IMR-90 (cell line): ENCODE results near the gene OLFML1. TPM values are rescaled to one million over a fixed set of nuclear protein-coding genes. Genes with fewer than 3 reads are reported as not detected.
A peak's percentile ranks its signal among the peaks of the same experiment; 100 is the strongest.

Source experiments
- ATAC-seq: fragments of 200-7000 bp; cut with Tn5 transposase; 2 replicates; pipeline ENCODE4 v1.9.1; 2020; ENCODE audit warnings: low read depth, mild to moderate bottlenecking, moderate library complexity
- BruUV-seq: library from RNA; stranded (reverse); fragments of 400-500 nt; replicated peaks from 2 replicates; lab custom pipeline; 2021; lab: Mats Ljungman, UMichigan
- CTCF ChIA-PET: fragments of 300-600 bp; formaldehyde crosslinking; extraction: SDS; loops from one replicate; lab custom pipeline; 2021; ENCODE audit warnings: antibody characterized with exemption; lab: Yijun Ruan, JAX
- POLR2A ChIA-PET: fragments of 300-600 bp; sonication (Branson Sonifier 250); formaldehyde crosslinking; loops from one replicate; lab custom pipeline; 2022; ENCODE audit warnings: antibody characterized with exemption; ENCODE audit not compliant: unreplicated experiment; lab: Charles Lee
- DNase-seq: peaks from one replicate; pipeline ENCODE4 v3.0.0; 2013
- H2AFZ ChIP-seq: replicated peaks from 2 replicates; pipeline ENCODE3; 2013; ENCODE audit warnings: low read length, mild to moderate bottlenecking; ENCODE audit not compliant: poor library complexity
- H2AK5ac ChIP-seq: 2 replicates; pipeline ENCODE4 v1.6.1; 2013; ENCODE audit warnings: low read depth, low read length, inconsistent platforms
- H2AK9ac ChIP-seq: replicated peaks from 2 replicates; pipeline ENCODE3; 2013; ENCODE audit warnings: mild to moderate bottlenecking, low read depth, low read length, moderate library complexity; ENCODE audit not compliant: poor library complexity
- H2BK120ac ChIP-seq: 2 replicates; pipeline ENCODE4 v1.6.1; 2013; ENCODE audit warnings: low read depth, low read length, inconsistent platforms
- H2BK15ac ChIP-seq: 3 replicates; pipeline ENCODE4 v1.6.1; 2013; ENCODE audit warnings: low read depth, low read length, inconsistent platforms
- H2BK20ac ChIP-seq: 2 replicates; pipeline ENCODE4 v1.6.1; 2013; ENCODE audit warnings: low read depth, mild to moderate bottlenecking, inconsistent platforms, low read length, moderate library complexity
- H2BK5ac ChIP-seq: 2 replicates; pipeline ENCODE4 v1.6.1; 2013; ENCODE audit warnings: mild to moderate bottlenecking, low read depth, low read length, inconsistent platforms; ENCODE audit not compliant: poor library complexity, severe bottlenecking
- H3K14ac ChIP-seq: replicated peaks from 2 replicates; pipeline ENCODE4 v1.6.1; 2013; ENCODE audit warnings: low read depth, low read length, inconsistent platforms
- H3K18ac ChIP-seq: 2 replicates; pipeline ENCODE4 v1.6.1; 2013; ENCODE audit warnings: low read depth, low read length, control low read depth
- H3K23ac ChIP-seq: 2 replicates; pipeline ENCODE4 v1.6.1; 2013; ENCODE audit warnings: low read depth, low read length, inconsistent platforms
- H3K27ac ChIP-seq: 2 replicates; pipeline ENCODE4 v1.5.1; 2013; ENCODE audit warnings: mild to moderate bottlenecking, control low read depth, low read length; ENCODE audit not compliant: insufficient read depth
- H3K27me3 ChIP-seq: 2 replicates; pipeline ENCODE4 v1.6.1; 2013; ENCODE audit warnings: low read length; ENCODE audit not compliant: control insufficient read depth, insufficient read depth
- H3K36me3 ChIP-seq: 2 replicates; pipeline ENCODE4 v1.6.1; 2013; ENCODE audit warnings: low read length, mixed read lengths; ENCODE audit not compliant: control insufficient read depth, insufficient read depth
- H3K4ac ChIP-seq: 2 replicates; pipeline ENCODE4 v1.6.1; 2013; ENCODE audit warnings: low read depth, low read length, inconsistent platforms
- H3K4me1 ChIP-seq: 2 replicates; pipeline ENCODE4 v1.6.1; 2013; ENCODE audit warnings: low read length, mixed read lengths; ENCODE audit not compliant: control insufficient read depth, insufficient read depth
- H3K4me2 ChIP-seq: 2 replicates; pipeline ENCODE4 v1.6.1; 2013; ENCODE audit warnings: low read depth, mild to moderate bottlenecking, control low read depth, low read length, moderate library complexity
- H3K4me3 ChIP-seq: 2 replicates; pipeline ENCODE4 v1.5.1; 2013; ENCODE audit warnings: low read depth, mild to moderate bottlenecking, control low read depth, low read length, moderate library complexity; ENCODE audit not compliant: insufficient read depth
- H3K56ac ChIP-seq: 2 replicates; pipeline ENCODE4 v1.6.1; 2013; ENCODE audit warnings: low read length, inconsistent platforms; ENCODE audit not compliant: insufficient read depth; ENCODE audit errors: extremely low read depth
- H3K79me1 ChIP-seq, 2 experiments: 2 replicates each; pipeline ENCODE4 v1.6.1; 2013; ENCODE audit warnings: low read length in 2 of 2, inconsistent platforms in 1 of 2, low read depth in 1 of 2
- H3K9ac ChIP-seq: 2 replicates; pipeline ENCODE4 v1.6.1; 2013; ENCODE audit warnings: low read depth, low read length, control low read depth
- H3K9me1 ChIP-seq: 2 replicates; pipeline ENCODE4 v1.6.1; 2013; ENCODE audit warnings: low read length, inconsistent platforms; ENCODE audit not compliant: insufficient read depth
- H3K9me3 ChIP-seq: 2 replicates; pipeline ENCODE4 v1.6.1; 2013; ENCODE audit warnings: low read length; ENCODE audit not compliant: control insufficient read depth, insufficient read depth
- H4K20me1 ChIP-seq: 2 replicates; pipeline ENCODE4 v1.6.1; 2013; ENCODE audit warnings: low read length, inconsistent platforms; ENCODE audit not compliant: insufficient read depth
- H4K5ac ChIP-seq: 2 replicates; pipeline ENCODE4 v1.6.1; 2013; ENCODE audit warnings: mild to moderate bottlenecking, low read depth, low read length, control low read depth
- H4K8ac ChIP-seq, 2 experiments: 2 replicates each; pipeline ENCODE4 v1.6.1; 2013; ENCODE audit warnings: low read depth in 2 of 2, low read length in 2 of 2, control low read depth in 1 of 2, inconsistent platforms in 1 of 2
- H4K91ac ChIP-seq: 2 replicates; pipeline ENCODE4 v1.6.1; 2013; ENCODE audit warnings: low read depth, low read length, inconsistent platforms; ENCODE audit not compliant: insufficient read depth
- MAFK ChIP-seq: IDR thresholded peaks from 2 replicates; pipeline ENCODE4 v1.6.1; 2012; ENCODE audit warnings: low read depth, low read length, improper control_type of control experiment
- MAZ ChIP-seq: IDR thresholded peaks from 2 replicates; pipeline ENCODE4 v1.6.1; 2012; ENCODE audit warnings: low read depth, mild to moderate bottlenecking, low read length, improper control_type of control experiment, moderate library complexity, borderline replicate concordance
- POLR2A ChIP-seq: IDR thresholded peaks from 2 replicates; pipeline ENCODE4 v1.6.1; 2012; ENCODE audit warnings: mild to moderate bottlenecking, low read depth, low read length
- SMC3 ChIP-seq: fragments of 150-350 bp; IDR thresholded peaks from 2 replicates; pipeline ENCODE4 v1.6.1; 2016; ENCODE audit warnings: low read depth, mild to moderate bottlenecking, antibody characterized with exemption, low read length, moderate library complexity
- WGBS, 2 experiments: methylation state at CpG; one replicate each; pipeline versions ENCODE4 v1.1.5 to v1.1.7; 2013; ENCODE audit warnings: missing lambda C conversion rate in 2 of 2; ENCODE audit not compliant: insufficient read length in 1 of 2; ENCODE audit errors: extremely low coverage in 2 of 2; 5-methylcytosine and 5-hydroxymethylcytosine counted together
- dilution Hi-C: fragments of 300-500 bp; cut with HindIII; formaldehyde crosslinking; loops from one replicate; pipeline ENCODE4 v1.14.3; 2018; ENCODE audit warnings: low sequenced_read_pairs; ENCODE audit not compliant: unreplicated experiment
- in situ Hi-C: fragments of 300-500 bp; cut with MboI; formaldehyde crosslinking; loops from 3 replicates; pipeline ENCODE4 v1.14.3; 2019; ENCODE audit warnings: low sequenced_read_pairs, inconsistent platforms, mixed read lengths
- intact Hi-C: fragments of 100-400 bp; cut with micrococcal nuclease; formaldehyde crosslinking; loops from 2 replicates; pipeline ENCODE4 v1.10.0; 2022
- polyA plus RNA-seq, 3 experiments: library from polyadenylated mRNA; depleted of rRNA; stranded (reverse); fragments of >200 nt; gene quantifications; 2 replicates each; pipeline ENCODE4 v1.2.3, GENCODE V29; 2012; ENCODE audit warnings: low replicate concordance in 1 of 3
- total RNA-seq: library from RNA; depleted of rRNA; stranded (reverse); fragments of >200 nt; gene quantifications from 2 replicates; pipeline ENCODE4 v1.2.3, GENCODE V29; 2012

OLFML1 gene
- total and polyA plus RNA-seq, 2 of the 4 experiments (the other 2 are of a cell fraction) = 0.10 to 0.18 TPM

GRCh38 chr11:7533199-7534041, 48.1 kb downstream of the OLFML1 start:
- H2AK5ac ChIP-seq = no peak overlapping the region
- no peaks in the 10 kb centered on the region for H3K9me1 ChIP-seq
- H4K20me1 ChIP-seq = no peaks in the 10 kb centered on the region
- H3K79me1 ChIP-seq = no peaks in the 10 kb centered on the region
- H2BK120ac ChIP-seq = no peak overlapping the region
- H3K56ac ChIP-seq = no peak overlapping the region
- peaks cover 8% of the 10 kb centered on the region for H3K27me3 ChIP-seq
- WGBS, 2 experiments = 77% methylated on average over 3 of the region's 8 CpGs; no CpG with 5 or more reads in 1 of the 2 experiments
- H2BK5ac ChIP-seq = no peak overlapping the region
- H3K27ac ChIP-seq = no peak overlapping the region
- no peaks in the 10 kb centered on the region for H3K4me1 ChIP-seq
- no peak overlapping the region for H3K14ac ChIP-seq
- no peak overlapping the region for H4K8ac ChIP-seq
- no peak for TF ChIP-seq MAZ
- TF ChIP-seq SMC3 = no peak
- TF ChIP-seq POLR2A = no peak
- no peak for TF ChIP-seq MAFK
- H4K91ac ChIP-seq = no peak overlapping the region
- peak overlapping the region; percentile 45 for H2AK9ac ChIP-seq
- no peak overlapping the region for H3K4me2 ChIP-seq
- H3K18ac ChIP-seq = no peak overlapping the region
- H3K9me3 ChIP-seq = no peaks in the 10 kb centered on the region
- H2AFZ ChIP-seq = peak overlapping the region; percentile 24
- no TSS peak for BruUV-seq
- intact Hi-C loops = no loop called here
- no peak for DNase-seq
- no peak overlapping the region for H2BK20ac ChIP-seq
- H3K4ac ChIP-seq = no peak overlapping the region
- ATAC-seq = no peak
- H2BK15ac ChIP-seq = no peak overlapping the region
- H4K5ac ChIP-seq = no peak overlapping the region
- dilution Hi-C loops = no loop called here
- in situ Hi-C loops = no loop called here
- CTCF ChIA-PET = interaction anchor here (1.9 kb wide), 1 partner anchor 38 kb away, joined by 4 read pairs; no protein-coding TSS in a partner anchor
- H3K23ac ChIP-seq = no peak overlapping the region
- H3K9ac ChIP-seq = no peak overlapping the region
- H3K4me3 ChIP-seq = no peak overlapping the region
- no peaks in the 10 kb centered on the region for H3K36me3 ChIP-seq
- POLR2A ChIA-PET = no interaction called here
